Measurements from ENCODE around the gene ALG9.
"Not testable (repeated sequence)": the region's sequence is repeated elsewhere in the genome, so short reads cannot be mapped to it uniquely, and the experiment has no call there.

The ALG9 gene

GRCh38 chr11:111792955-111793500 is 78.4 kb downstream of the ALG9 start:
- no peak for DNase-seq

DNA sequence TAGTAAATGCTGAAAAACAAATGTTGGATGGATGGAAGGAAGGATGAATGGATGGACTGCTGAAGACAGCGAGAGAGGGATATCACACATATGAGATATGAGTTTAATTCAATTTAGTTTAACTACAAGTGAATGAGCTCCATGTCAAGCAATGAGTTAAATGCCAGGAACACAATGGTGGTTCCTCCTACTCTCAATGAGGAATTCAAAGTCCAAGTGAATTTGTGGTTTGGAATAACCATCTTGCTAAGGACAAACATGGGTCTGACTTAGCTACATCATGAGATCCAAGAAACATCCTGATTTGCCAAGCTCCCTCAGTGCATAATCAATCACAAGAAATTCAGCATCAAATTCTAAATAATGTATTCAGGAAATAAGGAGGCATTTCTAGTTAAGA is 79.1 kb downstream of the ALG9 start:
- DNase-seq: no peak

GRCh38 chr11:111788464-111788863 is 82.9 kb downstream of the ALG9 start:
- DNase-seq: no peak

DNA sequence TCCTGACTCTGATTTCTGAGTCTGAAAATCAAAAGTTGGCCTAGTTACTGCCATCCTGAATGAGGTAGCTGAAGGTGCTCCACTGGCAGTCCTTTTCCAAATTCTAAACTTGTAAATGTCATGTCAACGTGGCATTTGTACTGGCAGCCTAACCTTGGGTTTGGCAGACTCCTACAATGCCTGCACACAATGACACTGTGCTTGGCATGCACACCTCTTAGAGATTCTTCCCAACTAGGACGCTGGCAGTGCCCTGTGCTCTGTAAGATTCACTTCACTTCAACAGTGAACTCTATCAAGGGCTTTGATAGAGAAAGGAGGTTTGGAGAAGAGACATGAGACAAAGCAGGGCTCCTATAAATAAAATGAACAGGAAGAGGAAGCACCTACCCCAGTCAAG is 83.3 kb downstream of the ALG9 start:
- DNase-seq: no peak

DNA sequence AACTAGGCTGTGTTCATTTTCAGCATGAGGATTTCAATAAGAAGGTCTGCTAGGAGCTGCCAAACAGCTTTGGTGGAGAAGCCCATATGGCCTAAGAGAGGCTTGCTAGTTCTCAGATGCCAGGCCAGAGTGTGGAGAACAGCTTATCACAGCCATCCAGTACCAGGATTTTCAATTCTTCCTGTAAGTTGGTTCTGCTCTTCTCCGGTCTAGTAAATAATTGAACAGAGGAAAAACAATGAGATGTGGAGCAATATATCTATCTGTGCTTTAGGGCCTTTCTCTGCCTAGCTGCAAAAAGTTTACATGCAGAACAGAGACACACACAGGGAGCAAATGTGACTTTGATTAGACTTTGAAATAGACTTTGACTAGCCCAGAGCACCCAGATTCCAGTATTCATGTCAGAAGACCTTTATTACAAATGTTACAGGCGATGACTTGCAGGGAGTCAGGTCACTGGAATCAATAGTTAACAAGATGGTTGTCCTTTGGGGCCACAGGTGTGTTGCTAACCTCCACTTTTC is 85.4 kb downstream of the ALG9 start:
- DNase-seq: no peak

DNA sequence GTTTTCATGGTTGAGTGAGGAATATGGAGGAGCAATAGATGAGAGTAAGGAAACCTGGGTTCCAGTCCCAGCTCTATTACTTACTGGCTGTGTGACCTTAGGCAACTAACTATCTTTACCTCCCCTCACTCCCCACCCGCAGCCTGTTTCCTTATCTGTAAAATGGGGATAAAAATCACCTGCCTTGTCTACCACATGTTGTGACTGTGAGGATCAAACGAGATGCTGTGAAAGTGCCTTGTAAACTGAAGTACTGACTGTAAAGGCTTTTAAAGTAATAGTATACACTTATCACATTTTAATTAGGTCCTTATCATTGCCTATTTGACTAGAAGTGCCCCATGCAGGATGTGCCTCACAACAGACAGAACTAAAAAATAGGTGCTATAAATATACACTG is 86.3 kb downstream of the ALG9 start:
- no peak for DNase-seq

DNA sequence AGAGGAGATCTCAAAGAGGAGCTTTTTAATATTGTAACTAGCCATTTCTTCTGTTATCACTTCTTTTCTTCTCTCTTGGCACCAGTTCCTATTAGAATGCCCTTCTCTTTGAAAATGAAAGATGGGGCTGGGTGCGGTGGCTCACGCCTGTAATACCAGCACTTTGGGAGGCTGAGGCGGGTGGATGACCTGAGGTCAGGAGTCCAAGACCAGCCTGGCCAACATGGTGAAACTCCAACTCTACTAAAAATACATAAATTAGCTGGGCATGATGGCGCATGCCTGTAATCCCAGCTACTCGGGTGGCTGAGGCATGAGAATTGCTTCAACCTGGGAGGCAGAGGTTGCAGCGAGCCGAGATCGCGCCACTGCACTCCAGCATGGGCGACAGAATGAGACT is 87.1 kb downstream of the ALG9 start:
- DNase-seq: not testable (repeated sequence)

- no peak for DNase-seq
Observed at GRCh38 chr11:111782109-111782741, 89.2 kb downstream of the ALG9 start.

DNA sequence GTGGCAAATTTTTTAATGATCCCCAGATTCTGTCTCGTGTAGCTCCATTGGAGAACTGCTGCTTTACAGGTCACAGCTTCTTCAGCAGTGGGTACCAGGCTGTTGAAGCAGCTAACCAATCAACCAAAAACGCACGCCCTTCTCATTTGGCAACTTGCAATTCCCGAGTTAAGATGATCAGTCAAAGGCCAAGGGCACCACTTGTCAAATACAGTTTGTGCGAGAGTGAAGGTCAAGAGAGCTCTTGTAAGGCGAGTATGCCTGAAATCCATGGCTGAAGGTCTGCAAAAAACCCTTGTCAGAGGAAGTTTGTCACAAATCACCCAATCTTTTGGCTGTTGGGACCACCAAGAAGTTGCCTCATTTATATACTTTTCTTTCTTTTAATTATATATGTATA is 92.3 kb downstream of the ALG9 start:
- DNase-seq: no peak

DNA sequence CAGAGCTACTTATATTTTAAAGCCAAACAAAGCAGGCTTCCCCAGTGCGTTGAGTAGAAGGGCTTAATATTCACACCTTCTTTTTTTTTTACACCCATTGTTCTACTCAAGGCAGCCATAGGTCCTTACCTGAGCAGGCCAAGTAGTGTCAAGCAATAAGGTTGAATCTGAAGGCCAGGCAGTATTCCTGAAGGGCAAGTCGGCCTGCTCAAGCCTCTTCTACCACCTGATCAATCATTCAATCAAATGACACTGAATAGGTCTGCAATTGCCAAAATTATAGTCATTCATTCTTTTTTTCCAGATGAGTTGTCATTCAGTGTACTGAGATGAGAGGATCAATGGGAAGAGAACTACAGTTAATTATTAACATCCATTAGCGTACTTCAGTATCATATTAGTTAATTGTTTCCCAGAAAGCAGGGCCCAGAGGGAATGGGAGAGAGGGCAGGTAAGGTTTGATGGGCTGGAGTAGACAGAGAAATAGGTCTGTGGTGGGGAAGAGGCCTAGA is 93.3 kb downstream of the ALG9 start:
- DNase-seq: no peak

- DNase-seq: peak; percentile 57 to 58
Observed at GRCh38 chr11:111777094-111778046, 94.0 kb downstream of the ALG9 start.

DNA sequence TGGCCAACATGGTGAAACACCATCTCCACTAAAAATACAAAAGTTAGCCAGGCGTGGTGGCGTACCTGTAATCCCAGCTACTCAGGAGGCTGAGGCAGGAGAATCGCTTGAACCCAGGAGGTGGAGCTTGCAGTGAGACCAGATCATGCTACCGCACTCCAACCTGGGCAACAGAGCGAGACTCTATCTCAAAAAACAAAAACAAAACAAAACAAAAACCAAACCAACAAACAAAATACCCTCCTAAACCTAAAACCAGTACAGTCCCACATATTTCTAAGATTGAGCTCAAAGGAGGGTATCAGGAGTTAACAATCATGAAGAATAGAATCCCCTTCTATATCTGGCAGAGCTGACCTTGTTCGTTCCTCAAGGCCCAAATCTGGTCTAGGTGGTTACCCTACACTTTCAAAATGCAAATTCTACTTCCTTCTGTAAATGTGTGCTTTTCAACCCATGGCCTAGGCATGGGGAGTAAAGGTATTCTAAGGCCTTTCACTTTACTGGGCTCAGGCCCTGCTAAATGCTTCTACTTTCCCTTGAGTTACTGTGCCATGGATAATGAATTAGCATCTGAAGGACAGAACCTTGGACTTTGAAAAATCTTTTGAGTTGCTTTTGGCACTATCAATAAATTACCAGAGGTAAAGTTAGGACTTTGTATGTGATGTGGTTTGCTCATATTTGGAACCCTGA is 94.8 kb downstream of the ALG9 start:
- DNase-seq: no peak

DNA sequence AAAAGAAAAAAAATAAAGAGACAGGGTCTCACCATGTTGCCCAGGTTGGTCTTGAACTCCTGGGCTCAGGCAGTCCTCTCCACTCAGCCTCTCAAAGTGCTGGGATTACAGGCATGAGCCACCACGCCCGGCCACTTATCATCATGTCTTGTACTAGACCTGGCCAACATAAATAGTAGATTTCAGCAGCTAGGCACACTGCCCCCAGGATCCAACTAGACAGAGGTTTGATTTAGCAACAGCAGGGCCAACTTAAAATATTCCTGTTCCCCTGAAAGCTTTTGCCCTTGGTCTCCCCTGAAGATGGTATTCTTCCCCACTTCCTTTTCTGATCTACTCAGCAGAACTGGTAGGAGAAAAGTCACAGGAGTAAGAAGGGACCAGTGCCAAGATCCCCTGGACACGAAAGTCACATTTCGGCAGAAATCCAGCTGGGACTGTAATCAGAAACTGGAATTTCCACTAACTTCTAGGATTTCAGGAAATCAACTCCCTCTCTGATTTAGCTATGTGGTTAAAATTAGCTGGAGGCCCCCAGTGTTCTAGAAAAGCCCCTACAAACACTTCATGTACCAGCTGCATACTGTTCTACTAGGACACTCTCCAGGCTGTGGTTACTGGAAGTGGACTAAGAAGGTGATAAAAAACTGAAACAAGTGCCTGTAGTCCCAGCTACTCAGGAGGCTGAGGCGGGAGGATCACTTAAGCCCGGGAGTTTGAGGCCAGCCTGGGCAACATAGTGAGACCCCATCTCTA is 96.2 kb downstream of the ALG9 start:
- DNase-seq: no peak

DNA sequence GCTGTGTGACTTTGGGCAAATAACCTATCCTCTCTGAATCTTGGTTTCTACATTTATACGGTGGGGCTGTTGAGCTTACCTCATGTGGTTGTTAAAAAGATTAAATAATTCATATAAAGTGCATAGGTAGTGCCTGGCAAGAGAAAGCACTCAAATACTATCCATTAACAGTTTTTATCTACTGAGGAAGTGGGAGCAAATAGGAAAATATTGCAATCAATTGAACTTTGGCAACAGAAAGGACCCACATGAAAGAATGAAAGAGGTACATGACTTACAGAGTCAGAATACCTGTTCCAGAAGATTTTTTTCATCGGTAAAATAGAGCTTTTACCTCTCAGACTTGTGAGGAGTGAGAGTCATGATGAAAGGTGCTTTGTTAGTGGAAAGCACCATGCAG is 98.8 kb downstream of the ALG9 start:
- no peak for DNase-seq

GRCh38 chr11:111771205-111771604 is 100.2 kb downstream of the ALG9 start:
- DNase-seq: not testable (repeated sequence)

DNA sequence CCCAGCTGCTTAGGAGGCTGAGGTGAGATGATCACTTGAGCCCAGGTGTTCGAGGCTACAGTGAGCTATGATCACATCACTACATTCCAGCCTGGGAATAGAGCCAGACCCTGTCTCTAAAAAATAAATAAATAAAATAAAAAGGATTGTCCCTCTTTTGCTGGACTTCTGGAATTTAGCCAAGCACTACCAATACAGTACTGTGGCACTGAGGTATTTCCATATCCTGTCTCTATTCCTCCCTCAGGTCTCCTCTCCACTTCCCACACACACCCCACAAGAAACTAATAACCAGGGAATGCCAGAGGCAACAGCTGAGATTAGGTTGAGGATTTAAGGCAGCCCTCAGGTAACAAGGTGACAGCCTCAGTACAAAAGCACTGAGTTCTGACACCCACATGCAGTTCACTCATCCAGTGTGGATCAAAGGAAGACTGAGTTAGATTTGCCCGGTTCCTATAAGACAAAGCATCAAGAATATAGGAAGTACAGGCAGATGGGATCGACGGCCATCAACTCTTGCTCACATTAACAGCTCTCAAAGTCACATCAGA is 100.7 kb downstream of the ALG9 start:
- no peak for DNase-seq

DNA sequence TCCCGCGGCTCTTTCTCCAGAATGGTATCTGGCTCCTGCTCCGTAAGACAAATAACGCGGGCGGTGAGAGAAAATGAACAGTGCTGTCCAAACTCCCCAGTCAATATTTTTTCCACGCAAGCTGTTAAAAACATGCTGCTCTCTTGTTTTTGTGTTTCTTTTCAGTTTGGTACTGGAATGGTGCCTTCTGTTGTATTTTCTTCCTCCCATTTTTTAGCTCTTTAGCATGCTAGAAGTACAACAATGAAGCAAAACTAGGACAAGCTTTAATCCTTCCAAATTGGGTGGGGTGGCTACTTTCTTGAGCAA is 104.6 kb downstream of the ALG9 start:
- DNase-seq: no peak

GRCh38 chr11:111765984-111766833 is 105.2 kb downstream of the ALG9 start, which contains the start of gene PPP2R1B:
Gene PPP2R1B, minus strand, starts transcription at chr11:111766389. Its CDS starts 28 bp downstream, at chr11:111766361.
- DNase-seq: peak; percentile 61 to 69

- DNase-seq: peak in 1 of 2 experiments; percentile 13
Observed at GRCh38 chr11:111765320-111765983, 105.9 kb downstream of the ALG9 start.

DNA sequence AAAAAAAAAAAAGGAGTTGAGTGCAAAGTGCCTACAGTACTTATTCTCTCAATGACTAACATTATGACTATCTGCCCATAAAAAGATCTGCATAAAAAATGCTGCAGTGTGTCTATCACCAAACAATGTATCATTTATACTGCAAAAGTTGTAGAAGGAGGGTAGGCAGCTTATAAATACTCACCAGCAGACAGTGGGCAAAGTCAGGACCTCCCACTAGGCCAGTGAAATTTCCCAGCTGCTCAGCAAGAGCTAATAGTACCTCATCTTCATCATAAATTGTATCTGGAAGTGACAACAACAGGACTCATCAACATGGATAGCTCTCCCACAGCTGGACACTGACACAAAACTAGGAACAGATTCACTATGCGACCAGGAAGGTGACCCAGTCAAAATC is 106.8 kb downstream of the ALG9 start:
- no peak for DNase-seq

Measured in AML-193 (cell line).